OCI-LY1 (cell line): ENCODE data around the gene NAPG.
"Not testable (repeated sequence)": the region's sequence is repeated elsewhere in the genome, so short reads cannot be mapped to it uniquely, and the experiment has no call there.

Experiments
- CTCF ChIP-seq: fragments of 200-600 bp; sonication (generic), shearing (Covaris generic); IDR thresholded peaks from 2 replicates; pipeline ENCODE4 v1.5.1; 2017; ENCODE audit warnings: mild to moderate bottlenecking, antibody characterized with exemption, low read length, moderate library complexity, mixed read lengths
- EZH2 ChIP-seq: fragments of 200-600 bp; sonication (generic), shearing (Covaris generic); IDR thresholded peaks from 2 replicates; pipeline ENCODE4 v1.8.0; 2017; ENCODE audit warnings: borderline replicate concordance, mixed run types, mild to moderate bottlenecking, antibody characterized with exemption, low read length, moderate library complexity, mixed read lengths

- TF ChIP-seq CTCF, EZH2: not testable (repeated sequence)
Observed at GRCh38 chr18:10556251-10556650, 30.4 kb downstream of the NAPG start.
